NCI-H226 (cell line): ENCODE results near the gene MCC.

Experiments used
- DNase-seq: peaks from one replicate; pipeline ENCODE4 v3.0.0-alpha.2; 2015

MCC gene

DNA sequence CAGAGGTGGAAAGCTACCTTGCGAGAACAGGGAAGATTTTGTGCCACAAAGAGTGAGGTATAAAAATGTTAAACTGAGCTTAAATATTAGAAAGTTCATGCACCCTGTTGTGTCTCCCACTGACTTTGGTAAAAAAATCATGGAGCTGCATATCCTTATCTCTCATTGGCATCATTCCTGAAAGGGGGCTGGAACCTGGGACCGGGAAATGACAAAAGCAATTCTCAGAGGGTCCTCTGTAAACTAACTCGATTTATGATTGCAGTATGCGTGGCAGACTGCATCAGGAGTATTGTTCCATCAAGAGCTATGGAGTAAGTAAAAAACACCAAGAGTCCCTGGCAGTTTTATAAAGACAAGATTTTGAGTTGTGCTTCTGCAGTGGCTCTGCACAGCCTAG is 362.9 kb downstream of the MCC start:
- DNase-seq = no peak

DNA sequence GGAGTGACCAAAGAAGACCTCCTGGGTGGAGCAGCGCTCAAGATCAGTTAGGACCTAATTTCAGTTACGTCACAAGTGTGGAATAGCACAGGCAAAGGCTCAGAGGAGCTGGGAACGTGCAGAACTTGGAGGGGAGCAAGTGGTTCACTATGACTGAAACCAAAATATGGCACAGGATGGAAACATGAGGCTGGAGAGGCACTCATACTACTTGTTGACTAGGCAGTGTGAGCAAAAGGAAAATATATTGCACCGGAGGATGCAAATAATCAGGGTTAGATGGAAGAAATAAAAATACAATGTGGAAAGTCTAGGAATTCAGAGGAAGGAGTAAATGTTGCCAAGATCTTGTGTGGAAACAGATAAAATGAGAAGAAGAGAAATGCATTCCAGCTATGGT is 363.3 kb downstream of the MCC start:
- no peak for DNase-seq

DNA sequence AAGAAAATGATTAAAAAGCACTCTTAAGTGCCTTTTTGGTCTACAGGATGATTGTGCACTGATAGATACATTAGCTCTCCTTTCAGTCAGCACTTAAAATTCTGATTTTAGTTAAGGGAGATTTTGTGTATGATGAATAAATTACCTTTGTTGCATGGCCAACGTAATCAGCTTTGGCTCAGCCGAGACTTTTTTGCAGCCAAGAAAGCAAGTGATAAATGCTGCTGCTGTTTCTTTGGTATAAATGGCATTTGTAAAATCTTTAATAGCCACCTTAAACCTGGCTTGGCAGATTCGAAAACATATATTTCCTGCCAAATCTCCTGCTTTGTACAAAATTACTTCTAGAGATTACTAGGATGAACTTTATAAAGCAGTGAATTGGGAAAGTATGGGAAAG is 364.0 kb downstream of the MCC start:
- no peak for DNase-seq

DNA sequence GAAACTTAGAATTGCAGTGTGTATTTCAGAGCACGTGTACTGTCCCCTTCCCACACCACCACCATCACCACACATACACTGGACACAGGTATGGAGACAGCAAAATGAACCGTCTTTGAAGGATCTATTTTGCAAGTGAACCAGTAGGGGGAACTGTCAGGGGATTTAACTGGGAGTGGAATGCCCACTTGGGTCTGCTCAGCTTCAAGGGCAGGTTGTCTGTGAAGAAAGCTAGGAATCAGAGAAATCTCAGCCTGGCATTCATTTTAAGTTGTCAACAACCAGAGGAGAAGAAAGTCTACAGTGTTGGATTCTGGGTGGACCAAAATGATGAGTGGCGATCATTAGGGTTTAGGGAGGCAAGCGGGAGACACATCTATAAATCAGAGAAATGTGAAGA is 364.6 kb downstream of the MCC start:
- DNase-seq = peak; percentile 4

DNA sequence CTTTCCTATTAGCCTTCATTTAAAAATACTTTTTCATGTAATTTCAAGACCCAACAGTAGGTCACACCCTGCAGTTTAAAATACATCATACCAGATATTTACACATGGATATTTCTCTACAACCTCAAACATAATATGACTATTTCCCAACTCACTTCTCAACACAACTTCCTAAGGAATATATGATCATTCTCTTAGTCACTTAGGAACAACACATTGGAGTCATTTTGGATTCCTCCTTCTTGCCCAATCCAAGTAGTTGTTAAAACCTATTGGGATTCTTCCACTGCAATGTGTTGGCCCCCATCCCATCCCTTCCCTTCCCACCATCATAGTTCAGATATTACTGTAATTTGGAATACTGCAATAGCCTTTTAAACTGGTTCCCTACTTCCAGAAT is 366.2 kb downstream of the MCC start:
- peak; percentile 71 for DNase-seq

DNA sequence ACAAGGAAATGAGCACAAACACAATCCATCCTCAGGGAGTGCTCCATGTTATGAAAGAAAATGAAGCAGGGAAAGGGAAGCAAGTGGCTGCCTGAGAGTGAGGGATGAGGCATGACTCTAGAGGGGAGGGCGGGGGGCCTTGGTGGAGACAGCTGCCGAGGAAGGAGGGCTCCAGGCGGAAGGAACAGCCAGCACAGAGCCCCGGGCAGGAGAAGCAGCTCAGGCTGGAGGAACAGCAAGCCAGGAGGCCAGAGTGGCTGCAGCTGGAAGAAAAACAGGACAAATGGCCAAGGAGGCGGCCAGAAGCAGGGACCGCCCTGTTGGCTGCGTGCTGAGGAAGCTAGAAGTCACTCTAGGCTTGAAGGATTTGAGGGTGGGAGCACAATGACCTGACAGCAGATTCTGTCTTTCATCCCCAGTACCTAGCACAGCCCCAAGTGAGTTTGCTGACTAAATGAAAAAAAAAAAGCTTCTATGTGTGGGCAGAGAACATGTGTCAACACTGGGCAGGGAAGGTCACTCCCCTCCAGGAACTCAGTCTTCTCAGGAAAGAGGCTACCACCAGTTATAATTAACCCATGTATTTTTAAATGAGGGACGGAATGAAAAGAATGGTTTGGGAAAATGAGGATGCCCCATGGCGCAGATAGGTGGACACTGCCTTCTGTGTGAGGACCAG is 368.9 kb downstream of the MCC start:
- DNase-seq = no peak

DNA sequence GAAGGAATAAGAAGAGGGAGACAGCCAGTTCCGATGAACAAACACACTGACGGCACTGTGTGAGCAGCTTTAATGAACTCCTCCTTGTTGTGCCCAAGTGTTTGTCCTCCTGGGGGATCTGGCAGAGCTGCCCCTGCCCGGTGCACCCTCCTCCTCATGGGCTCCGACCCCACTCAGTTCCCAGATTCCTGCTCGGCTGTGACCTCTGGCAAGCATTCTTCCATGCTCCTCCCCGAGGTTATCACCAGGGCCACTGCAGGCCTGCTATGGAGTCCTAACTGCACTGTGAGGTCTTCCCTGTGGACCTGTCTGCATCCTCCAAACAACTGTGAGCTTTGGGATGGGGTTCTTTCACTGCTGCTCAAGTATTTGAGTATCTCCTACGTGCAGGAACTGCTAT is 369.5 kb downstream of the MCC start:
- DNase-seq = no peak

DNA sequence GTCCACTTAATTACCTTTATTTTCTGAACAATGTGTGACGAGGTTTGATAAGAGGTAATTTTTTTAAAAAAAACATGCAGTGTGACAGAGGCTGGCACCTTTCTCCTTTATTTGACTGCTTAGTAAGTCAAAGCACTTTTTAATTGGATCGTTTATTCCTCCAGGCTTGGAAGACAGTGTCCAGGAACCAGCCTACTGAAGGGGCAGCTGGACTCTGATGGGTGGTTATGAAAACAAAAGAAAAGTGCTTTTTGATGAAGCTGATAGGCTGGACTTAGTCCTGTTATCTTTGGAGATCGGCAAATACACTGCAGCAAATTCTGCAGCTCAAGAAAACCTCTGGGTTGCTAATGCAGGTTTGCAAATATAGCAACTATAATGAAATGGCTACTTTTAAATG is 370.0 kb downstream of the MCC start:
- no peak for DNase-seq

DNA sequence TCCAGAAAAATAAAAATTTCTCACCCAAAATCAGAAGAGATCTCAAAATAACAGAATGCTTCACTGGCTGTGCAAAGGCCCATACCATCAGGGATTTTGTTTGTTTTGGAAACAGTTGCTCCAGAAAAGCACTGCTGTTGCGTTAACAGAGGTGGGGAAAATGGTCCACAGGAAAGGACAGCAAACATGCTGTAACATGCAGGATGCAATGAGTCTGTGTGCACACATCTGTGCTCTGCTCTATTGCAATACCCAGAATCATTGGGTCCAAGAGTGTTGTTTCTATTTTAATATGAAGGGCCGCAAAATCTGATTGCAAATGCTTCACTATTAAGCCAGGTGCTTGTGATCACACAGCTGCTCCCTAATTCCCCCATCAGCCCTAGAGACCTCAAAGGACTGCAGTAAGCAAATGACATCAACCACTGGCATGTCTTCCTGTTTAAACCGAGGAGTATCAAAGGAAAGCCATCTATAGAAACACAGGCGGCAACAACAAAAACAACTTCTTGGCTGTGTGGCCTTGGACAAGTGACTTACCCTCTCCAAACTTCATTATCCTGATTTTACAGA is 370.6 kb downstream of the MCC start:
- no peak for DNase-seq

DNA sequence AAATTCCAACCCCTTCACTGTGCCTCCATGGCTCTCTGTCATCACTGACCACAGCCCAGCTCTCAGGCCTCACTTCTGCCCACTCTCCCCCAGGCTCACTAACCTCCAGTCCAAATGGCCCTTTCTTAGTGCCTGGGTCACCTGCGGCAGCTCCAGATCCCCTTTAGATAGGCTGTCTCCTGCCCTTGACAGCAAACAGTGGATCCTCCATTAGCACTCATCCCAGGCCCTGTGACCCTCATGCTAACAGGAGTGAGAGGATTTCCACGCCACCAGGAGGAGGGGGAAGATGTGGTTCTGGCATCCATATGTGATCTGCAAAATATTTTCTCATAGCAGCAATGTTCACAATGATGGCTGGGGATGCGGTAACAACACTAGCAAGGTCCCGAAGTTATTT is 372.3 kb downstream of the MCC start:
- DNase-seq = no peak

DNA sequence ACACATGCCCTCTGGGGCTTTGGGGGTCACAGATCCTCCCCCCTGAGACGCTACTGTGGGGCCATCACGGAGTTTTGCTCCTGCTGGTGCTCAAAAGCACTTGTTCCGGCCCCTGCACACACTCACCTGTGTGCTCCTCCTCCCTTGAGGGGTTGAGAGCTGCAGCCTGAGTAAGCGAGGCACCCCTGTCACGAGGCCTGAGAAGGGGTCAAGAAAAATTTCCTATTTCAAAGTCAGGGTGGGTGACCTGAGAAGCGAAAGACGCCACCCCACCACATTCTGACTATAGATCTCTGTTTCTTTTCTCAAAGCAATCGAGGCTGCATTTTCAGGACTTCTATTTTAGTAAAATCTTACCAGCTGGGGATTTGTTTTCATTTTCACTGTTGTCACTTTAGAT is 373.2 kb downstream of the MCC start:
- DNase-seq = no peak

DNA sequence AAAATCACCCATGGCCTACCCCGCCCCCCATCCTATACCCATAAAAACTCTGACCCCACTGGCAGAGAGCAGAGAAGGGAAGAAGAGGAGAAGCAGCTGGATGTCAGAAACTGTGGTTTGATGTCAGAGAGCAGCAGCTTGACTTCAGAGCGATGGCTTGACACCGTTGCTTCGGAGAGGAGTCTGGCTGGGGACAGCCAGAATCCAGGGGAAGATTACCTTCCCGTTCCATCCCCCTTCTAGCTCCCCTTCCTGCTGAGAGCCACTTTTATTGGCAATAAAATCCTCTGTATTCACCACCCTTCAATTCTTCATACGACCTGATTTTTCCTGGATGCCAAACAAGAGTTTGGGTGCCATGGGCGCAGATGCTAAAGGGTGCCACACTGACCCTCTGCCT is 373.7 kb downstream of the MCC start:
- no peak for DNase-seq

DNA sequence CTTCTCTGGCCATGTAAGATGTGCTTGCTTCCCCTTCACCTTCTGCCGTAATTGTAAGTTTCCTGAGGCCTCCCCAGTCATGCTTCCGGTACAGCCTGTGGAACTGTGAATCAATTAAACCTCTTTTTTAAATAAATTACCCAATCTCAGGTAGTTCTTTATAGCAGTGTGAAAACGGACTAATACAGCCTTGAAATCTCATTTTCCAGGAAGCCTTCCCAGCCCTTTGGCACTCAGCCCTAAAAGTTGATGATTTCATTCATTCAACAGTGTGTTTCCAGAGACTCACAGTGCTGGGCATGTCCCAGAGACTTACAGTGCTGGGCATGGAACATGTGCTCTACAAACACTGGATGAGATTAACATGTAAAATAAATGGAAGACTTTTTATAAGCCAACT is 375.8 kb downstream of the MCC start:
- DNase-seq = peak; percentile 61

DNA sequence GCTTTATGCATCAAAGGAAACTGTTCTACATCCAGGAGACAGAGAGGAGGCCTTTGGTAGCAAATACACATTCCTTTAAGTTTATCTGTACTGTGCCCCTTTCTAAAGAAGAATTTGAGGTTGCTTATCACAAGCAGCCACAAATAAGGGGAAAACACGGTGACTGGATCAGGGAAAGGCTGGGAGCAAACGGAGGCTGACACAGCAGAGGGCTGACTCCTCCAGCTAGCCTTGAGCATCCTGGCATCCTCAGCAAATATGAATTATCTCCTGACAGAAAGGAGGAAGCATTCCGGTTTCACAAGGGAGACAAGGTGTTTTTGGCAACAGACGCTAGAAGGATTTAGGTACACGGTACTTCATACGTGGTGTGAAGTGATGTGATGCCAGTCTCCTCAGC is 378.1 kb downstream of the MCC start:
- peak; percentile 93 for DNase-seq

DNA sequence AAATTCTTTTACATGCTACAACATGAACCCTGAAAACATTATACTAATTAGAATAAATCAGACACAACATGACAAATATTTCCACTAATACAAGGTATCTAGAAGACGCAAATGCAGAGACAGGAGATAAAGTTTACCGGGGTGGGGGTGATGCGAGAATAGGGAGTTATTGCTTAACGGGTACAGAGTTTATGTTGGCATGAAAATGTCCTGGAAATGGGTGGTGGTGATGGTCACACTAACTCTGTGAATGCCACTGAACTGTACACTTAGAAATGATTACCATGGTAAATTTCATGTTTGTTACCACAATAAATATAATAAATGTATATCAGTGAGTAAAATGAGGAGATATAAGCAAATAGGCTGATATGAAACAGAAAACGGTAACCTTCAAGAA is 378.9 kb downstream of the MCC start:
- no peak for DNase-seq

DNA sequence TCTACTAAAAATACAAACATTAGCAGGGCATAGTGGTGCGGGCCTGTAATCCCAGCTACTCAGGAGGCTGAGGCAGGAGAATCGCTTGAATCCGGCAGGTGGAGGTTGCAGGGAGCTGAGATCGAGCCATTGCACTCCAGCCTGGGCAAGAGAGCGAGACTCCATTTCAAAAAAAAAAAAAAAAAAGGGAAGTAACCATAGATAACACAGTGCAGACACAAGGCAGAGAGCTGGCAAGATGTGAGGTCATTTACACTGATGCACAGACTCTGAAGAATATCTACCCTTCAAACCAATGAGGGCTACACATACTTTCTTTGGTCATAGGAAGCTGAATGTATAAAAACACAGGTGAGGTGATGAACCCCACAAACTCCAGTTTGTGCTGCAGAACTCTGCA is 379.8 kb downstream of the MCC start:
- no peak for DNase-seq

DNA sequence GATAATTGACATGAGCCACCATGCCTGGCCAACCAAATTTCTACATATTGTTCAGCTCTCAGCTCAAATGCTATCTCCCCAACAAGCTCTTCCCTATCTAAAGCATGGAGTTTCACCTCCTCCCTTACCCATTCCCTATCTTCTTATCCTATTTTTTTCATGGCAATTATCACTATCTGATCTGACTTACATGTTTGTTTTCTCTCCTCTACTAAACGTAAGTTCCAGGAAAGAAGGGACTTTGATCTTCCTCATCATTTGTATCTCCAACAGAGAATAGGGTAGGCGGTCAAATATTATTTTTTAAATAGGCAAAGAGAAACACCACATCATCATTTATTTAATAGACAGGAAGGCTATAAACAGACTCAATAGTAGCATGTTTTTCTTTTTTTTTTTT is 381.4 kb downstream of the MCC start:
- no peak for DNase-seq

DNA sequence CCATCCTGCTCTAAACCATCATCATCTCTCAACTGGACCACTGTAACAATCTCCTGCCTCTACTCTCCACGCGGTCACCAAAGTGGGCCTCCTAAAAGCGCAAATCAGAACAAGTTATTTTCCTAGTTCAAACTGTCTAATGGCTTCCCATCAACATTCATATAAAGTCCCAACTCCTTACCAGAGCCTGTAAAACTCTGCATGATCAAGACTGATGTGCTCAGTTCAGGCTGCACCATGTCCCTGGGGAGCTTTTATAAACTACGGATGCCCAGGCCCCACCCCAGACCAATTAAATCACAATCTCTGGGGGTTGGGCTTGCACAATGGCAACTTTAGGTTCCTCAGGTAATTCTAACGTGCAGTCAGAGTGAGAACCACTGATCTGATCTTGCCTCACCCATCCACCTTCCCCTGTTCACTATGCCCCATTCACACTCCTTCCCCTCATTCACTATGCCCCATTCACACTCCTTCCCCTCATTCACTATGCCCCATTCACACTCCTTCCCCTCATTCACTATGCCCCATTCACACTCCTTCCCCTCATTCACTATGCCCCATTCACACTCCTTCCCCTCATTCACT is 382.5 kb downstream of the MCC start:
- DNase-seq = no peak

DNA sequence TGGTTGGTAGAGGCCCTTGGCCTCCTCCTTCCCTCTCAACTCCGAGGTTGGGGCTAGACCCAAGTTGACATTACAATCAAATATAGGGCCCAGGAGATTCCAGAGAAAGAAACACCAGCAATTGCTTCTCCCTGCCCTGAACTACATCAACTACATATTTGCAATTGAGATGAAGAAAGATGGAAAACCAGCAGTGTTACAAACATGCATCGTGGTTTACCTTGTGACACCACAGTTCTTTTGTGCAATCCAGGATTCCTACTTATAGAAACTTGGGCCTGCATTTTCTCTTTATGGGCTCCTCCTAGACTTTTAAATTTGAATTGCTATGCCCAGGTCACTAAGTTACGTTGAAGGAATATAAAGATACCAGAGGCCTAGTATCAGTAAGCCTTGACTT is 384.9 kb downstream of the MCC start:
- no peak for DNase-seq

DNA sequence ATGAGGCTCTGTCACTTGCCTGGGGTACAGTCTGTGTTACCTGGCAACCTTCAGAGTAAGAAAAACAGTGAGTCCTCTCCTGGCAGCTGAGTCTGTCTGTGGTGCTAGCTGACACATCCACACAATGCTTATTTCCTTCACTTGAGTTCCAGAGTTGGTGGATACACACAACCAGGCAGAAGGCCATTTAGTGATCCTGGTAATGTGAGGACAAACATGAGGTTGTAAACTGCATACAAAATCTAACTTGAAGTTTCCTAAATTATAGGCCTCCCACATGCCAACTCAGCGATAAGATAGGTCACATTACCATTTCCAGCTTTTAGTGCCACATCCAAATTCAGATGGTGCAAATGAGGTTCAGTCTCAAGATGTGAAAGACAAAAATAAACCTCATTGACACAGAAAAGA is 386.1 kb downstream of the MCC start:
- peak; percentile 1 for DNase-seq

DNA sequence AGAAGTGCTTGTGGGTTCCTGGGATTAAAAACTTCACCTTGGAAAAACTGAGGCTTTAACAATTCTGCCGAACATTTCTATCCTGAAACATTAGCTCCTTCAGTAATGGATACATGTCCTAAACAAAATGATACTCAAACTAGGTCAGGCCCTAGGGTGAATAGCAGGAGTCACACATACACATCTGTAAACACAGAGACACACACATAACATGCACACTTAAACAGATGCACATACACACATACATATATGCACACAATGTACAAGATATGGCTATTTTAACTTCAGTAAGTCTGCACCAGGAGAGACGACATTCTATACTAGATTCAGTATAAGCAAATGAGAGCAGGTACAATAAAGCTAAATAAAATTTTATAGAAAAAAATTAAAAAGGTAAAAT is 387.3 kb downstream of the MCC start:
- no peak for DNase-seq

DNA sequence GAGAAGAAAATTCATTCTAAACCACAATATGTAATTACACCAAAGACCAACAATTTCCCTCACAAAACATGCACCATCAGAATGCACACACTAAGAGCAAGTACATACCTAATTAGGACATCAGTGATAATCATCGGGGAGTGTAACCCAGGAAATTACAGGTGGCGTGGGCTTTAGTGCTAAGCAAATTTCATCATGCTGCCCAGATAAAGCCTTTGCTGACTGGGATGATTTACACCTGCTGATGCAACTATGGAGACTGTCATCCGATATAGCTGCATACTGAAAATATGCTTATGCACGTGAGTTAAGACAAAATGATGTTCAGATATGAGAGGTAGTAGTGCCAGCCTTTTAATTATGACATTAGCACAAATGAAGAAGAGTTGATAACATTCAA is 388.4 kb downstream of the MCC start:
- no peak for DNase-seq

DNA sequence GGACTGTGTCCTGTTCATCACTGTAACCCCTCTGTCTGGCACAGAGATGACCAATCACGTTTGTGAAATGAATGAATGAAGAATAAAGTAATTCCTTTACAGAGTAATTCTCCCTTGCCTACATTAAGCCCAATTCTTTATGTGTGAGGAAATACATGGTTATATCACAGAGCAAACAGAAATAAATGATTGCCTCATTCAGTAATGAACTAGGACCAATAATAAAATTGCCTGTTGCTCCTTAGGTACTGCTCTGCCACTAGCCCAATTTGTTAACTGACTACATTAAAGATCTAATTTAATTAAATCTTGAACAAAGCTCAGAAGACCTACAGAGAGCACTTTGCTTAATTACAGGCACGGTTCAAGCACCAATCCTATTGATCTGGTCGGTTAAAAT is 389.9 kb downstream of the MCC start:
- no peak for DNase-seq

DNA sequence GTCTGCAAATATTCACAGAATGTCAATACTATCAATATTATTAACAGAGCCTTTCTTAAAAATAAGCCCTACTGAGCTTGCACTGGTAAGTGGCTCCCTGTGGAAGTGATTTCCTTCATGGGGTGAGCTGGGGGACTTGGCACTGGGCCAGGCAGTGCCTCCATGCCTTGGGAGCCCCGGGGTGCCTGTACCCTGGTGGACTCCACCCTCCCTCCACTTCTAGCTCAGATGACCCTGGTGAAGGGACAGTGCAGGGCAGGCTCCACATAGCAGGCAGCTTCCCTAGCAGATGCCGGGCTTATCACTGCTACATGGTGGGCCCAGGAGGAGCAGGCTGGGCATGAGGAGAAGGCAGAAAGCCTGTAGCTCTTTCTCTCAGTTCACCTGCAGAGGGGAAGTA is 392.4 kb downstream of the MCC start:
- no peak for DNase-seq

DNA sequence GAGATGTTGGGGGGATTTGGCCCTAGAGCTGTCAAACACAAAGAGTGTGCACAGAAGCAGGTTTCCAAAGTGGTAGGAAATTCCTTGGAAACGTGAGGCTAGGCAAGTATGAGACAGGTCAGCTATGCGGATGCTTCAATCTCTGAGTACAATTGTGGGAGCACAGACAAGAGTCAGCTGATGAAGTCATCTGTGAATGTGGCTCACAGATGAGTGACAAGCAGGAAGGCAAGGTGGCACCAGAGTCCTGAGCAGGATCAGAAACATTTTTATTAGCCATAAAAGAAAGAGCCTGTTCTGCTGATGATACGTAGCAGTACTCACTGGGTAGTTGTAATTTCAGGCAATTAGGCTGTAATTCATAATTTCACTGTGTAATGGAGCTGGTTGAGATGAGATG is 394.7 kb downstream of the MCC start:
- no peak for DNase-seq
